Right lobe of liver (tissue), 6 donors: ENCODE data around the gene UAP1L1. TPM values are rescaled to one million over a fixed set of nuclear protein-coding genes. Genes with fewer than 3 reads are reported as not detected.

ENCODE experiments used
- ATAC-seq, 4 donors: fragments of 200-7000 bp; cut with Tn5 transposase; one replicate each; pipeline ENCODE4 v1.9.1; 2020; ENCODE audit warnings: mild to moderate bottlenecking in 4 of 4, moderate library complexity in 4 of 4
- DNase-seq, 3 donors: peaks; one replicate each; pipeline ENCODE4 v3.0.0-alpha.2; 2020
- H3K27ac ChIP-seq, 3 donors: fragments of 200-600 bp; one replicate each; pipeline ENCODE4 v1.8.0; 2022
- H3K27me3 ChIP-seq, 2 donors: fragments of 200-600 bp; one replicate each; pipeline ENCODE4 v1.8.0; 2022
- H3K36me3 ChIP-seq, 4 donors: fragments of 200-600 bp; sonication (generic) in 1 of 4; one replicate each; pipeline versions ENCODE4 v1.5.1 to v1.8.0; 2017 to 2022; ENCODE audit warnings: control low read depth in 1 of 4
- H3K4me1 ChIP-seq, 4 donors: fragments of 200-600 bp; sonication (generic) in 1 of 4; one replicate each; pipeline versions ENCODE4 v1.5.1 to v1.8.0; 2017 to 2022; ENCODE audit warnings: control low read depth in 1 of 4
- H3K4me3 ChIP-seq, 3 donors: fragments of 200-600 bp; one replicate each; pipeline ENCODE4 v1.8.0; 2022
- H3K9me3 ChIP-seq, 4 donors: fragments of 200-600 bp; sonication (generic) in 1 of 4; one replicate each; pipeline versions ENCODE4 v1.5.1 to v1.8.0; 2017 to 2022; ENCODE audit warnings: control low read depth in 1 of 4
- CTCF ChIP-seq, 4 donors: fragments of 200-600 bp in 3 of 4; fragments of 450-650 bp in 1 of 4; IDR thresholded peaks; one replicate each; pipeline versions ENCODE4 v1.5.1 to v1.8.0; 2016 to 2022; ENCODE audit warnings: antibody characterized with exemption in 4 of 4, mild to moderate bottlenecking in 2 of 4
- POLR2A ChIP-seq: fragments of 450-650 bp; IDR thresholded peaks from one replicate; pipeline ENCODE4 v1.6.1; 2017; ENCODE audit warnings: antibody characterized with exemption, mild to moderate bottlenecking
- WGBS: methylation state at CpG from one replicate; pipeline ENCODE4 v1.1.6; 2018; ENCODE audit warnings: low coverage, low lambda C conversion rate; ENCODE audit not compliant: insufficient coverage; ENCODE audit errors: missing lambda C conversion rate; 5-methylcytosine and 5-hydroxymethylcytosine counted together
- intact Hi-C, 2 donors: fragments of 100-400 bp; cut with DNase I; formaldehyde crosslinking; loops; one replicate each; pipeline versions ENCODE4 v1.11.2 to v1.14.1; 2022
- total RNA-seq, 6 experiments: library from RNA; depleted of rRNA in 2 of 6; stranded (reverse); fragments of >200 nt in 2 of 6; fragmentation: NEBNext Ultra II Directional in 3 of 6; extraction: Animal tissue kit (Norgen Biotek cat#: 25700) in 3 of 6; gene quantifications; one replicate each; pipeline versions ENCODE4 v1.1.0 to v1.2.4, GENCODE V29; 2016 to 2023
- donor health status: DM: no; HTN: yes; CAD: no.
- donor health status: DM: no; HTN: no; CAD: no.
- donor health status: DM: no; HTN: no; CAD: no.
- donor health status: DM: no; HTN: yes; CAD: no.
- donor health status: DM: no; HTN: yes; CAD: no.

UAP1L1 gene
- total RNA-seq, 6 experiments from 2014 or later = 1.3 to 4.9 (median 1.9) TPM

GRCh38 chr9:137106662-137107250, 29.4 kb downstream of the UAP1L1 start:
- intact Hi-C loops = no loop called here
- Histone ChIP-seq H3K4me1 (no peaks in the 10 kb centered on the region), H3K9me3 (no peaks in the 10 kb centered on the region), H3K27ac (no peak overlapping the region), H3K4me3 (no peak overlapping the region), H3K27me3 (no peaks in the 10 kb centered on the region), H3K36me3 (peaks cover 0 to 39% (median 5%) of the 10 kb centered on the region in 4 donors)
- ATAC-seq (peak in 2 of 4 donors; percentile 3 to 4), DNase-seq (no peak)
- WGBS = no CpG with 5 or more reads among the region's 27 CpGs
- TF ChIP-seq CTCF (IDR thresholded peaks at IDR 0.05) = no peak
- TF ChIP-seq POLR2A = no peak

DNA sequence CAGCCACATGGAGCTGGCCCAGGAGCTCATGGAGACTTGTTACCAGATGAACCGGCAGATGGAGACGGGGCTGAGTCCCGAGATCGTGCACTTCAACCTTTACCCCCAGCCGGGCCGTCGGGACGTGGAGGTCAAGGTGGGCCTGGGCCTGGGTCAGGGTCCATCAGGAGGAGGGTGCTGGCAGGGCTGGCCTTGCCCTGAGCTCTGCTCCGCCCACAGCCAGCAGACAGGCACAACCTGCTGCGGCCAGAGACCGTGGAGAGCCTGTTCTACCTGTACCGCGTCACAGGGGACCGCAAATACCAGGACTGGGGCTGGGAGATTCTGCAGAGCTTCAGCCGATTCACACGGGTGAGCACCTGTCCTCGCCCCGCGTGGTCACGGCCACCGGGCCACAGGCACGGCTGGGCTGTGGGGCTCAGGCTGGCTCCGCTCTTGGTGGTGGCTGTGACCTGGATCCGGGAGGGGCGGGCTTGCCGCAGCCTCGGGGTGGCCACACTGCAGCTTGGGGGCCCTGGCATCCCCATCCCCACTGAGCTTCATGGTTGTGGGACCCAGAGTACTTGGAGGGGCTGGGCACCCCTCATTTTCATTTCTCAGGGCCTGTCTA, 30.1 kb downstream of the UAP1L1 start:
- Histone ChIP-seq H3K27ac (no peak overlapping the region), H3K27me3 (no peaks in the 10 kb centered on the region), H3K4me3 (no peak overlapping the region), H3K4me1 (no peaks in the 10 kb centered on the region), H3K36me3 (peaks cover 0 to 39% (median 5%) of the 10 kb centered on the region in 4 donors), H3K9me3 (no peaks in the 10 kb centered on the region)
- intact Hi-C loops = no loop called here
- 20% methylated on average over 3 of the region's 27 CpGs for WGBS
- DNase-seq = no peak
- TF ChIP-seq POLR2A (no peak), CTCF (IDR thresholded peaks at IDR 0.05) (no peak)
- ATAC-seq = peak in 1 of 4 donors; percentile 3

- ATAC-seq (no peak), DNase-seq (no peak)
- no peak overlapping the region for H3K4me3 ChIP-seq
- TF ChIP-seq POLR2A (no peak), CTCF (IDR thresholded peaks at IDR 0.05) (no peak)
- peaks cover 0 to 39% (median 5%) of the 10 kb centered on the region in 4 donors for H3K36me3 ChIP-seq
- intact Hi-C loops = no loop called here
- 96% methylated on average over 4 of the region's 17 CpGs for WGBS
- H3K27ac ChIP-seq = no peak overlapping the region
- H3K27me3 ChIP-seq = no peaks in the 10 kb centered on the region
- no peaks in the 10 kb centered on the region for H3K4me1 ChIP-seq
- no peaks in the 10 kb centered on the region for H3K9me3 ChIP-seq
These were observed 30.7 kb downstream of the UAP1L1 start for GRCh38 chr9:137107982-137108381.

GRCh38 chr9:137108608-137109249, 31.4 kb downstream of the UAP1L1 start:
- DNase-seq (no peak), ATAC-seq (no peak)
- Histone ChIP-seq H3K4me1 (no peaks in the 10 kb centered on the region), H3K4me3 (no peak overlapping the region), H3K9me3 (no peaks in the 10 kb centered on the region), H3K27me3 (no peaks in the 10 kb centered on the region), H3K36me3 (peaks cover 0 to 38% (median 5%) of the 10 kb centered on the region in 4 donors), H3K27ac (no peak overlapping the region)
- TF ChIP-seq CTCF (IDR thresholded peaks at IDR 0.05) = no peak
- no peak for TF ChIP-seq POLR2A
- WGBS = 70% methylated on average over 2 of the region's 29 CpGs
- intact Hi-C loops = no loop called here
